ENCODE measurements around the gene NUDT14.

- no peak for TF ChIP-seq POLR2A (IDR thresholded peaks at IDR 0.05)
- TF ChIP-seq, protein P1, sequence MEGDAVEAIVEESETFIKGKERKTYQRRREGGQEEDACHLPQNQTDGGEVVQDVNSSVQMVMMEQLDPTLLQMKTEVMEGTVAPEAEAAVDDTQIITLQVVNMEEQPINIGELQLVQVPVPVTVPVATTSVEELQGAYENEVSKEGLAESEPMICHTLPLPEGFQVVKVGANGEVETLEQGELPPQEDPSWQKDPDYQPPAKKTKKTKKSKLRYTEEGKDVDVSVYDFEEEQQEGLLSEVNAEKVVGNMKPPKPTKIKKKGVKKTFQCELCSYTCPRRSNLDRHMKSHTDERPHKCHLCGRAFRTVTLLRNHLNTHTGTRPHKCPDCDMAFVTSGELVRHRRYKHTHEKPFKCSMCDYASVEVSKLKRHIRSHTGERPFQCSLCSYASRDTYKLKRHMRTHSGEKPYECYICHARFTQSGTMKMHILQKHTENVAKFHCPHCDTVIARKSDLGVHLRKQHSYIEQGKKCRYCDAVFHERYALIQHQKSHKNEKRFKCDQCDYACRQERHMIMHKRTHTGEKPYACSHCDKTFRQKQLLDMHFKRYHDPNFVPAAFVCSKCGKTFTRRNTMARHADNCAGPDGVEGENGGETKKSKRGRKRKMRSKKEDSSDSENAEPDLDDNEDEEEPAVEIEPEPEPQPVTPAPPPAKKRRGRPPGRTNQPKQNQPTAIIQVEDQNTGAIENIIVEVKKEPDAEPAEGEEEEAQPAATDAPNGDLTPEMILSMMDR (IDR thresholded peaks at IDR 0.05) = no peak
These were observed 27.8 kb downstream of the NUDT14 start for GRCh38 chr14:105153331-105153731.

All from esophagus squamous epithelium (tissue), 4 donors.